Gastroesophageal sphincter (tissue), 4 donors: ENCODE measurements around the gene SERGEF. TPM values are rescaled to one million over a fixed set of nuclear protein-coding genes. Genes with fewer than 3 reads are reported as not detected.

Experiments used
- ATAC-seq: fragments of 150-250 bp; one replicate; pipeline ENCODE4 v1.9.1; 2016; ENCODE audit warnings: mild to moderate bottlenecking, moderate library complexity
- H3K27ac ChIP-seq, 4 donors: fragments of 200-600 bp; sonication (generic) in 3 of 4; 1 replicate in 3 of 4; 2 replicates in 1 of 4; pipeline ENCODE4 v1.5.1; 2016 to 2019
- H3K27me3 ChIP-seq: fragments of 200-600 bp; sonication (generic); one replicate; pipeline ENCODE4 v1.5.1; 2019
- H3K36me3 ChIP-seq, 2 donors: fragments of 200-600 bp; sonication (generic); one replicate each; pipeline ENCODE4 v1.5.1; 2019; ENCODE audit warnings: control low read depth in 1 of 2
- H3K4me1 ChIP-seq, 3 donors: fragments of 200-600 bp; sonication (generic); 1 replicate in 2 of 3; 2 replicates in 1 of 3; pipeline ENCODE4 v1.5.1; 2016 to 2019; ENCODE audit warnings: control low read depth in 2 of 3
- H3K4me3 ChIP-seq, 2 donors: fragments of 200-600 bp; sonication (generic); one replicate each; pipeline ENCODE4 v1.5.1; 2019; ENCODE audit warnings: mild to moderate bottlenecking in 1 of 2, moderate library complexity in 1 of 2
- H3K9me3 ChIP-seq, 3 donors: fragments of 200-600 bp; sonication (generic); one replicate each; pipeline ENCODE4 v1.5.1; 2017 to 2019; ENCODE audit warnings: control low read depth in 2 of 3
- CTCF ChIP-seq, 4 experiments: fragments of 200-600 bp in 2 of 4; fragments of 450-650 bp in 2 of 4; sonication (generic) in 1 of 4; IDR thresholded peaks; one replicate each; pipeline ENCODE4 v1.5.1; 2017 to 2019; ENCODE audit warnings: antibody characterized with exemption in 4 of 4, mild to moderate bottlenecking in 2 of 4, moderate library complexity in 2 of 4
- EP300 ChIP-seq: sonication (generic); formaldehyde crosslinking; IDR thresholded peaks from one replicate; pipeline ENCODE4 v1.6.1; 2017; ENCODE audit warnings: antibody characterized with exemption, mild to moderate bottlenecking
- POLR2A ChIP-seq, 2 donors: fragments of 450-650 bp; IDR thresholded peaks; one replicate each; pipeline ENCODE4 v1.6.1; 2017; ENCODE audit warnings: antibody characterized with exemption in 2 of 2, mild to moderate bottlenecking in 2 of 2, moderate library complexity in 1 of 2
- POLR2AphosphoS5 ChIP-seq: sonication (generic); formaldehyde crosslinking; IDR thresholded peaks from one replicate; pipeline ENCODE4 v1.6.1; 2017; ENCODE audit warnings: antibody characterized with exemption
- WGBS, 2 donors: methylation state at CpG; one replicate each; pipeline ENCODE4 v1.1.5; 2018; ENCODE audit warnings: low coverage in 1 of 2; 5-methylcytosine and 5-hydroxymethylcytosine counted together
- total RNA-seq, 4 donors: library from RNA; depleted of rRNA; stranded (reverse); fragments of >200 nt; gene quantifications; one replicate each; pipeline ENCODE4 v1.1.0, GENCODE V29; 2016

The SERGEF gene
- total RNA-seq, 4 donors from 2014 or later = 35.5 to 42.5 (median 36.3) TPM

- Histone ChIP-seq H3K27me3 (no peaks in the 10 kb centered on the region), H3K4me3 (no peak overlapping the region), H3K9me3 (no peaks in the 10 kb centered on the region), H3K27ac (no peak overlapping the region), H3K36me3 (peaks cover 0 to 24% of the 10 kb centered on the region in 2 donors), H3K4me1 (peaks cover 0 to 7% (median 2%) of the 10 kb centered on the region in 3 donors)
- TF ChIP-seq CTCF (IDR thresholded peaks at IDR 0.05) (peak; percentile 86 to 93 (median 92)), EP300 (no peak)
- no peak for ATAC-seq
- WGBS, 2 donors = 35 to 36% methylated on average over 7 of the region's 7 CpGs
Observed at GRCh38 chr11:17979770-17980371, 33.0 kb downstream of the SERGEF start.

- H3K9me3 ChIP-seq = no peaks in the 10 kb centered on the region
- no peak overlapping the region for H3K27ac ChIP-seq
- no peak for TF ChIP-seq EP300
- TF ChIP-seq CTCF (IDR thresholded peaks at IDR 0.05) = peak in 3 of 4 experiments; percentile 26 to 66 (median 41)
- TF ChIP-seq POLR2A (IDR thresholded peaks at IDR 0.05) = no peak
- no peak for TF ChIP-seq POLR2AphosphoS5
- no peak overlapping the region for H3K4me3 ChIP-seq
- WGBS, 2 donors = 50 to 70% methylated on average over 2 to 5 of the region's 5 CpGs
- peaks cover 0 to 17% of the 10 kb centered on the region in 2 donors for H3K36me3 ChIP-seq
- no peaks in the 10 kb centered on the region for H3K27me3 ChIP-seq
- no peak for ATAC-seq
- H3K4me1 ChIP-seq = peaks cover 0 to 17% (median 0%) of the 10 kb centered on the region in 3 donors
Observed at GRCh38 chr11:17978553-17979287, 34.1 kb downstream of the SERGEF start.

- no peak for ATAC-seq
- Histone ChIP-seq H3K27me3 (no peaks in the 10 kb centered on the region), H3K4me1 (peaks cover 0 to 28% (median 0%) of the 10 kb centered on the region in 3 donors), H3K4me3 (no peak overlapping the region), H3K36me3 (peaks cover 0 to 28% of the 10 kb centered on the region in 2 donors), H3K27ac (no peak overlapping the region), H3K9me3 (no peaks in the 10 kb centered on the region)
- WGBS, 2 donors = no CpG with 5 or more reads among the region's 1 CpG
- TF ChIP-seq EP300 (no peak), POLR2AphosphoS5 (no peak), POLR2A (IDR thresholded peaks at IDR 0.05) (no peak), CTCF (IDR thresholded peaks at IDR 0.05) (no peak)
Observed at GRCh38 chr11:17976651-17977050, 36.2 kb downstream of the SERGEF start.

- peaks cover 0 to 28% (median 0%) of the 10 kb centered on the region in 3 donors for H3K4me1 ChIP-seq
- no peaks in the 10 kb centered on the region for H3K9me3 ChIP-seq
- peaks cover 0 to 45% of the 10 kb centered on the region in 2 donors for H3K36me3 ChIP-seq
- ATAC-seq = no peak
- H3K27me3 ChIP-seq = no peaks in the 10 kb centered on the region
- no peak overlapping the region for H3K4me3 ChIP-seq
- TF ChIP-seq EP300 = no peak
- no peak for TF ChIP-seq POLR2AphosphoS5
- no peak for TF ChIP-seq CTCF (IDR thresholded peaks at IDR 0.05)
- TF ChIP-seq POLR2A (IDR thresholded peaks at IDR 0.05) = no peak
- no peak overlapping the region for H3K27ac ChIP-seq
Observed at GRCh38 chr11:17974246-17974645, 38.6 kb downstream of the SERGEF start.

GRCh38 chr11:17972987-17973386 is 39.9 kb downstream of the SERGEF start:
- Histone ChIP-seq H3K27me3 (no peaks in the 10 kb centered on the region), H3K4me1 (peaks cover 0 to 28% (median 0%) of the 10 kb centered on the region in 3 donors), H3K36me3 (peaks cover 0 to 46% of the 10 kb centered on the region in 2 donors), H3K27ac (no peak overlapping the region), H3K4me3 (no peak overlapping the region), H3K9me3 (no peaks in the 10 kb centered on the region)
- peak; percentile 89 for ATAC-seq
- TF ChIP-seq CTCF (IDR thresholded peaks at IDR 0.05) = peak; percentile 11 to 69 (median 55)
- TF ChIP-seq POLR2AphosphoS5 = no peak
- WGBS, 2 donors = 0 to 17% methylated on average over 4 to 5 of the region's 5 CpGs
